Parathyroid adenoma (tissue), 2 donors: ENCODE data around the gene ATP9B.

Experiments used
- H2AFZ ChIP-seq: fragments of 300-600 bp; sonication (generic); one replicate; pipeline ENCODE4 v1.7.0; 2017; ENCODE audit warnings: antibody characterized with exemption, mild to moderate bottlenecking
- H3K27ac ChIP-seq: fragments of 300-600 bp; sonication (generic); one replicate; pipeline ENCODE4 v1.7.0; 2017
- H3K27me3 ChIP-seq: fragments of 300-600 bp; sonication (generic); one replicate; pipeline ENCODE4 v1.7.0; 2017; ENCODE audit warnings: low read length; ENCODE audit not compliant: control insufficient read depth, insufficient read depth
- H3K36me3 ChIP-seq: fragments of 300-600 bp; sonication (generic); one replicate; pipeline ENCODE4 v1.7.0; 2017; ENCODE audit warnings: low read length; ENCODE audit not compliant: control insufficient read depth, insufficient read depth
- H3K4me1 ChIP-seq: fragments of 300-600 bp; sonication (generic); one replicate; pipeline ENCODE4 v1.7.0; 2017; ENCODE audit warnings: control low read depth
- H3K4me2 ChIP-seq: fragments of 300-600 bp; sonication (generic); one replicate; pipeline ENCODE4 v1.7.0; 2017; ENCODE audit warnings: low read length
- H3K4me3 ChIP-seq: fragments of 300-600 bp; sonication (generic); one replicate; pipeline ENCODE4 v1.7.0; 2017; ENCODE audit warnings: low read depth, low read length
- H3K79me2 ChIP-seq: fragments of 300-600 bp; sonication (generic); one replicate; pipeline ENCODE4 v1.7.0; 2017; ENCODE audit warnings: control low read depth
- H3K9ac ChIP-seq: fragments of 300-600 bp; sonication (generic); one replicate; pipeline ENCODE4 v1.7.0; 2017; ENCODE audit warnings: mild to moderate bottlenecking
- H3K9me3 ChIP-seq: fragments of 300-600 bp; sonication (generic); one replicate; pipeline ENCODE4 v1.7.0; 2017; ENCODE audit warnings: low read length; ENCODE audit not compliant: control insufficient read depth
- TF ChIP-seq, protein P1 (sequence below): fragments of 300-600 bp; sonication (generic); IDR thresholded peaks from one replicate; pipeline ENCODE4 v1.7.0; 2017; ENCODE audit warnings: antibody characterized with exemption, mild to moderate bottlenecking
- donor health status: primary hyperparathyroidism.

ATP9B gene

DNA sequence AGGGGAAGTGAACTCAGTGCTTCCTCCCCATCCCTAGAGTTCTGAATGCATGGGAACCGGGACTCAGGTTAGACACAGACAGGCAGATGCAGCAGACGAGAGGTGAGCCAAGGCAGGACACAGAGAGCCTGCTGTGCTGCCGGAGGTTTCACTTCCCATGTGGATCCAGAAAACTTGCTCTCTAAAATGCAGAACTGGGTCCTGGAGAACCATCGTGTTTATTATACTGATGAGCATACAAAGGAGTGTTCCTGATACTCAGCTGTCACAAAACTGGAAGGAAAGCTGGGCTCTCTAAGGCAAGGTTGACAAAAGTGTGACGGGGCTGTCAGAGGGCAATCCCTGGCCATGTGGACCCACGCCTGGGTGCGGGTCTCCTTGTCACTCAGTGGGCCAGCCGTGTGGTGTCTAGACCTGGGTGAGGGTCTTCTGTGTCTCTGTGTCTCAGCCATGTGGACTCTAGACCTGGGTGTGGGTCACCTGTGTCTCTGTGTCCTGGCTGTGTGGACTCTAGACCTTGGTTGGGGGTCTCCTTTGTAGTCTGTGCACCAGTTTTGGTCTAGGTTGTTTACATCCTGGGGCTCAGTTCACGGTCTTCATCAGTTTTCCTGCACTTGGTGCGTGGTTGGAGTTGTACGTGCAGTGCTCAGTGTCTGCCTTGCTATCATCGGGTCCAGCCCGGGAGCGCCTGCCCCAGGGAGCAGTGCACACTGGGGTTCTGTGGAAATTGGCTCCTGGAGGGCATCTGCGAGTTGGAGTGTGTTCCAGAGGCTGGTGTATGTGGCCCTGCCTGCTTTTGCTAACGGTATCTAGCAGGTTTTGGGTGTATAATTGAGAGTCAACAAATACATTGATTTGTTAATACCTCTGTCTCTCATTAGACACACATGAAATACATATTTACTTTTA lies 141.1 kb downstream of the ATP9B start:
- Histone ChIP-seq H3K27me3 (no peaks in the 10 kb centered on the region), H2AFZ (no peak overlapping the region), H3K4me3 (no peak overlapping the region), H3K9ac (no peak overlapping the region), H3K27ac (no peak overlapping the region), H3K79me2 (no peaks in the 10 kb centered on the region), H3K9me3 (no peaks in the 10 kb centered on the region), H3K4me1 (peaks cover 3% of the 10 kb centered on the region), H3K36me3 (no peaks in the 10 kb centered on the region), H3K4me2 (no peak overlapping the region)
- TF ChIP-seq, protein P1, sequence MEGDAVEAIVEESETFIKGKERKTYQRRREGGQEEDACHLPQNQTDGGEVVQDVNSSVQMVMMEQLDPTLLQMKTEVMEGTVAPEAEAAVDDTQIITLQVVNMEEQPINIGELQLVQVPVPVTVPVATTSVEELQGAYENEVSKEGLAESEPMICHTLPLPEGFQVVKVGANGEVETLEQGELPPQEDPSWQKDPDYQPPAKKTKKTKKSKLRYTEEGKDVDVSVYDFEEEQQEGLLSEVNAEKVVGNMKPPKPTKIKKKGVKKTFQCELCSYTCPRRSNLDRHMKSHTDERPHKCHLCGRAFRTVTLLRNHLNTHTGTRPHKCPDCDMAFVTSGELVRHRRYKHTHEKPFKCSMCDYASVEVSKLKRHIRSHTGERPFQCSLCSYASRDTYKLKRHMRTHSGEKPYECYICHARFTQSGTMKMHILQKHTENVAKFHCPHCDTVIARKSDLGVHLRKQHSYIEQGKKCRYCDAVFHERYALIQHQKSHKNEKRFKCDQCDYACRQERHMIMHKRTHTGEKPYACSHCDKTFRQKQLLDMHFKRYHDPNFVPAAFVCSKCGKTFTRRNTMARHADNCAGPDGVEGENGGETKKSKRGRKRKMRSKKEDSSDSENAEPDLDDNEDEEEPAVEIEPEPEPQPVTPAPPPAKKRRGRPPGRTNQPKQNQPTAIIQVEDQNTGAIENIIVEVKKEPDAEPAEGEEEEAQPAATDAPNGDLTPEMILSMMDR: no peak

DNA sequence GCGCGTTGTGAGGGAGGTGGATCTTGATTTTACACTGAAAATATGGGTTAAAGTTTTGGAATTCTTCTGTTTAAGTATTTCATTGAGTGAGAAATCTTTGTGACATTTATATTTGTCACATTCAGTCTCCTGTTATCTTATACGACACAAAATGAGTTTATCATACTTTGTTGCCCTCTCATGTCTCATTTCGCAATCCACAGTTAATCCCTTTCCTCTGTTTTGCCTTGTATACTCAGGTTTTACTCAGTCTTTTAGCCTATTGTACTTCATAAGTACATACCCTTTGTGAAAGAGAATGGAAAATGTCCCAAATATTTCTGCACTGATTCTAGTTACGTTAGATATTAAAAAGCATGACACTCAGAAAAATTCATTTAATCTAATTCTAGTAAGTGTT lies 142.7 kb downstream of the ATP9B start:
- no peaks in the 10 kb centered on the region for H3K27me3 ChIP-seq
- no peak overlapping the region for H3K4me2 ChIP-seq
- TF ChIP-seq, protein P1: no peak
- H3K4me3 ChIP-seq: no peak overlapping the region
- H3K9me3 ChIP-seq: no peaks in the 10 kb centered on the region
- no peak overlapping the region for H2AFZ ChIP-seq
- H3K79me2 ChIP-seq: no peaks in the 10 kb centered on the region
- peaks cover 3% of the 10 kb centered on the region for H3K4me1 ChIP-seq
- no peaks in the 10 kb centered on the region for H3K36me3 ChIP-seq
- H3K27ac ChIP-seq: no peak overlapping the region
- H3K9ac ChIP-seq: no peak overlapping the region

DNA sequence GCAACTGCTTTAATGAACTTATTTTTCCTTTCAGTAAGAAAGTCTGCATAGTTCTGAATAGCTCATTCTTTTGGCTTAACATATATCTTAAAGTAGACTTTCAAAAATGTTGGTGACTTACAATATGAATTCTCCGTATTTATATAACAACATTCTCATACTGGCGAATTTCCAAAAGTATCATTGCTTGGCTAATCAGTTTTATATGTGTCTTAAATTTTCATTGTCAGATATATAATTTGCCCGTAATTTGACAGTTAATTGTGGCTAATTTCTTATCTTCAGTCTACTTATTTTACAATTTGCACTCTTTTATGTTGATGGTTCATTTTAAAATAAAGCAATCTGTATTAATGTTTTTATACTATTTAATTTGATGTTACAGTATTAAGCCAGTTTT lies 144.9 kb downstream of the ATP9B start:
- Histone ChIP-seq H3K4me2 (no peak overlapping the region), H3K4me3 (no peak overlapping the region), H3K79me2 (no peaks in the 10 kb centered on the region), H3K4me1 (peaks cover 3% of the 10 kb centered on the region), H3K27me3 (no peaks in the 10 kb centered on the region), H3K27ac (no peak overlapping the region), H3K36me3 (no peaks in the 10 kb centered on the region), H3K9ac (no peak overlapping the region), H3K9me3 (no peaks in the 10 kb centered on the region), H2AFZ (no peak overlapping the region)
- TF ChIP-seq, protein P1: no peak

DNA sequence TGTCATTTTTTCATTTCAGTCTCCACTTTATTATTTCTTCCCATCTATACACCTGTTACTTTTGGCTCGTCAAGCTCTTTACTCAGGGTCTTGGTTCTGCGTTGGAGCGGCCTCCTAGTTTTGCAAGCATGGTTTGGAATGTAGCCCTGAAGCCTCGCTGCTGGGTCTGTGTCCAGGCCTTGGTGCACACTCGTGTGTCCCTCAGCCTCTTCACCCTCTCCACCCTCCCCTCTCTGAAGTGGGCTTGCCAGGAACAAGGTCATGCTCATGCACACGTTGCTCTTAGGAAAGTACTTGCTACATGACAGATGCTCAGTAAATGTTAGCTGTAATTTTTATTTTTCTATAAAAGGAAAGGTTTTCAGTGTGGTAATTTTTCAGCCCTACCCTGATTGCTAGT lies 147.0 kb downstream of the ATP9B start:
- TF ChIP-seq, protein P1: no peak
- H3K4me2 ChIP-seq: no peak overlapping the region
- H3K4me1 ChIP-seq: peaks cover 4% of the 10 kb centered on the region

More for the DNA sequence above, 147.0 kb downstream of the ATP9B start:
- H3K9ac ChIP-seq: no peak overlapping the region
- H3K9me3 ChIP-seq: no peaks in the 10 kb centered on the region
- no peak overlapping the region for H3K4me3 ChIP-seq
- no peaks in the 10 kb centered on the region for H3K27me3 ChIP-seq
- H2AFZ ChIP-seq: no peak overlapping the region
- H3K27ac ChIP-seq: no peak overlapping the region
- H3K79me2 ChIP-seq: no peaks in the 10 kb centered on the region
- no peaks in the 10 kb centered on the region for H3K36me3 ChIP-seq
